HG03159 (cell line): ENCODE data around the gene TBC1D19.
"Not testable (repeated sequence)": the region's sequence is repeated elsewhere in the genome, so short reads cannot be mapped to it uniquely, and the experiment has no call there.

Source experiments
- ATAC-seq: cut with Tn5 transposase; IDR thresholded peaks from one replicate; pipeline ENCODE4 v1.9.1; 2021; ENCODE audit warnings: mild to moderate bottlenecking, moderate library complexity; ENCODE audit not compliant: unreplicated experiment

Gene TBC1D19

GRCh38 chr4:26679040-26679695 is 95.3 kb downstream of the TBC1D19 start:
- not testable (repeated sequence) for ATAC-seq

- ATAC-seq, result no peak
Observed at GRCh38 chr4:26682436-26682835, 98.6 kb downstream of the TBC1D19 start.

- ATAC-seq, result no peak
Observed at GRCh38 chr4:26685250-26685649, 101.4 kb downstream of the TBC1D19 start.

- ATAC-seq, result no peak
Observed at GRCh38 chr4:26687728-26688127, 103.8 kb downstream of the TBC1D19 start.

- ATAC-seq, result no peak
Observed at GRCh38 chr4:26690506-26690905, 106.6 kb downstream of the TBC1D19 start.

- ATAC-seq, result no peak
Observed at GRCh38 chr4:26692014-26692726, 108.3 kb downstream of the TBC1D19 start.

GRCh38 chr4:26694131-26694530 is 110.2 kb downstream of the TBC1D19 start:
- not testable (repeated sequence) for ATAC-seq

GRCh38 chr4:26700110-26700509 is 116.2 kb downstream of the TBC1D19 start:
- no peak for ATAC-seq

GRCh38 chr4:26701095-26701494 is 117.2 kb downstream of the TBC1D19 start:
- no peak for ATAC-seq

- no peak for ATAC-seq
Observed at GRCh38 chr4:26701786-26702227, 117.9 kb downstream of the TBC1D19 start.

GRCh38 chr4:26707342-26707741 is 123.5 kb downstream of the TBC1D19 start:
- no peak for ATAC-seq

- no peak for ATAC-seq
Observed at GRCh38 chr4:26709246-26709645, 125.4 kb downstream of the TBC1D19 start.

GRCh38 chr4:26713563-26714151 is 129.8 kb downstream of the TBC1D19 start:
- no peak for ATAC-seq

- no peak for ATAC-seq
Observed at GRCh38 chr4:26715636-26716242, 131.9 kb downstream of the TBC1D19 start.

- ATAC-seq, result no peak
Observed at GRCh38 chr4:26717332-26717731, 133.4 kb downstream of the TBC1D19 start.

GRCh38 chr4:26719954-26720552 is 136.2 kb downstream of the TBC1D19 start:
- ATAC-seq, result no peak

- no peak for ATAC-seq
Observed at GRCh38 chr4:26721685-26722084, 137.8 kb downstream of the TBC1D19 start.

- ATAC-seq, result peak; percentile 82
Observed at GRCh38 chr4:26723216-26723615, 139.3 kb downstream of the TBC1D19 start.

- no peak for ATAC-seq
Observed at GRCh38 chr4:26724534-26724933, 140.7 kb downstream of the TBC1D19 start.

- ATAC-seq, result no peak
Observed at GRCh38 chr4:26726655-26727387, 142.9 kb downstream of the TBC1D19 start.

- no peak for ATAC-seq
Observed at GRCh38 chr4:26727844-26728243, 144.0 kb downstream of the TBC1D19 start.
